Right renal pelvis (tissue), 4 donors: ENCODE results near the gene APBB3. TPM values are rescaled to one million over a fixed set of nuclear protein-coding genes. Genes with fewer than 3 reads are reported as not detected.
"Not testable (repeated sequence)": the region's sequence is repeated elsewhere in the genome, so short reads cannot be mapped to it uniquely, and the experiment has no call there.

Experiments used
- DNase-seq, 4 donors: peaks; one replicate each; pipeline ENCODE4 v3.0.0-alpha.2; 2013; ENCODE audit warnings: low read depth in 4 of 4, low spot score in 3 of 4, missing footprints in 1 of 4
- polyA plus RNA-seq, 4 donors: library from polyadenylated mRNA; unstranded; fragments of 120-200 nt; gene quantifications; one replicate each; pipeline ENCODE4 v1.2.1, GENCODE V29; 2013; ENCODE audit not compliant: insufficient read length in 4 of 4

The APBB3 gene, protein sequence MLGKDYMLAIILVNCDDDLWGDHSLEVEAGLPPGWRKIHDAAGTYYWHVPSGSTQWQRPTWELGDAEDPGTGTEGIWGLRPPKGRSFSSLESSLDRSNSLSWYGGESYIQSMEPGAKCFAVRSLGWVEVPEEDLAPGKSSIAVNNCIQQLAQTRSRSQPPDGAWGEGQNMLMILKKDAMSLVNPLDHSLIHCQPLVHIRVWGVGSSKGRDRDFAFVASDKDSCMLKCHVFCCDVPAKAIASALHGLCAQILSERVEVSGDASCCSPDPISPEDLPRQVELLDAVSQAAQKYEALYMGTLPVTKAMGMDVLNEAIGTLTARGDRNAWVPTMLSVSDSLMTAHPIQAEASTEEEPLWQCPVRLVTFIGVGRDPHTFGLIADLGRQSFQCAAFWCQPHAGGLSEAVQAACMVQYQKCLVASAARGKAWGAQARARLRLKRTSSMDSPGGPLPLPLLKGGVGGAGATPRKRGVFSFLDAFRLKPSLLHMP
- polyA plus RNA-seq = 10 to 100 TPM; 31.3 to 39.8 (median 33.9) TPM

DNA sequence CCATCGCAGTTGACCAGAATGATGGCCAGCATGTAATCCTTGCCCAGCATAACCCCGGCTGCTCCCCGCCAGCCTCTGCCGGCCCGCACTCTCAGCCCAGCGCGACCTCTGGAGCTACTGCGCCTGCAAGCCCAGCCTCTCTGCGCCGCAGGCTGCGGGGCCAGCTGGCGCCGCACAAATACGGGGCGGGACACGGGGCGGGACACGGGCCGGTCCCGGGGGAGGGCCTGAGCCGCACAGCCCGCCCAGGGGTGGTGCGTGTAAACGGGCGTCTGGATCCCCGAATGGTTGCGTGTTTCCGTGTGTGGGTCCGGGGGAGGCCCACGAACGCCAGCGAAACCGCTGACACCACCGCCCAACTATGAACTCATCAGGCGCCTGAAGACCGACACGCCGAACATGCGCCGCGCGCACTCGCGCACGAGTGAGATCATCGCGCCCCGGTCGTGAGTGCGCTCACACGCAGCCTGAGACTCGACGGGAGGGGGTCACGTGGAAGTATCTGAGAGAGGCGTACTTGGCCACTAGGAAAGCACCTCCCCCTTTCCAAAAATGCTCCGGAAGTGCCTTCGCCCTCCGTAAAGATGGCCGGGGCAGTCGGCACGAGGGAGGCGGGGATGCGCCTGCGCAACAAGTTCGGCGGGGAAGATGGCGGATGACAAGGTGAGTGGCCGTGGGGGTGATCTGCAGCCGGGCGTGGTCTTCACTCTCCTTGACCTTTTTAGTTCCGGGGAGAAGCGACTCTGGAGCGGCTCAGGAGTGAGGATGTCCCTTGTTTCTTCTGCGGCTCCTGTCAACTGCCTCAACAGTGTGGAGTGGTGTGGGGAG is at the start of gene APBB3, which contains the start of gene SLC35A4:
Gene APBB3, minus strand, starts transcription at position 403 of the 828 bp plus-strand sequence. Its CDS starts 353 bp downstream, at position 50.
Gene SLC35A4, plus strand, starts transcription at position 633 of the 828 bp plus-strand sequence. CDS start 2,342 bp downstream, outside the sequence.
- DNase-seq = peak; percentile 93 to 95 (median 94)

DNA sequence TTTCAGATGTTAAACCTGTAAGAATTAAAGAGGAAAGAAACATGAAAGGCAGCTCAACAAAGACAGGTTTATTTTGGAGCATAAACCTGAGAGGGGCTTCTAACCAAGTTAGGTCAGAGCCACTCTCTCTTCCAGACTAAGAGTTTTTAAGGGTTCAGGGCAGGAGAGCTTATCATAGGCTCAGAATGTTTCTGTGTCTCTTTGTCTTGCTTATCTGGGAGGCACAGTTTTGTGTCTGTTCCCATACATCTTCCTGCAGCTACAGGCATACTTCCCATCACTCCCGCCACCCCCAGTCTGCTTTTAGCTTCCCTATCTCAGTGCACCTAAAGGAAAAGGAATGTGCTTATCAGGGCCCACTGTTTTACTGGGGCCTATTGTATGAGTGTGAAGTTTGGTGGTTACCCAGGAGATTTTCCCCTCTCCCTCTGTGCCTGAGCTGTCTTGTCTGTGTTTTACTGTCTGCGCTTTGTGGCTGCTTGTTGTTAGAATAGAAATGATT is 46.7 kb upstream of the APBB3 start:
- DNase-seq = no peak

DNA sequence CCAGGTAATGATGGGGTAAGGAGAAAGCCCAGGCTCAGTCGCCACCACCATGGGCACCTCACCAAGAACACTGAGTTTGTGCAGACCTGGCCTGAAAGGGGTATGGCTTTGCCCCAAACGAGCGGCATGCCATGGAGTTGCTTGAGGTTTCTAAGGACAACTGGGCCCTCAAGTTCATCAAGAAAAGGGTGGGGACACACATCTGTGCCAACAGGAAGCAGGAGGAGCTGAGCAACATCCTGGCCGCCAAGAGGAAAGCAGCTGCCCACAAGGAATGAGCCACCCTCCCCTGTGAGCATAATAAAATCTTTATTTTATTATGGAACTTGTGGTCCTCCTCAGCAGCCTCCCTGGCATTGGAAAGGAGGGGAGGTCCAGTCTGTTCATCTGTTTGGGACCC is 44.7 kb upstream of the APBB3 start:
- no peak for DNase-seq

DNA sequence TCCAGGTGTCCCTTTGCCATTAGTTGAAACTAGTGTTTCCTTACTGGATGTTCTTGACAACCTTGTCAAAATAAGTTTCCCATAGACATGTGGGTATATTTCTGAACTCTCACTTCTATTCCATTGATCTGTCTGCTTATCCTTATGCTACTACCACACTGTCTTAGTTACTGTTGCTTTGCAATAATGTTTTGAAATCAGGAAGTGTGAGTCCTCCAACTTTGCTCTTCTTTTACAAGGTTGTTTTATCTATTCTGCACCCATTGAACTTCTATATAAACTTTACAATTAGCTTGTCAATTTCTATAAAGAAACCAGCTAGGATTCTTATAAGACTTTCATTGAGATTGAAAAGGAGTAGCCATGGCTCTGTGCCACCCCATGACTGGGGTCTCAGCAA is 44.3 kb upstream of the APBB3 start:
- no peak for DNase-seq

DNA sequence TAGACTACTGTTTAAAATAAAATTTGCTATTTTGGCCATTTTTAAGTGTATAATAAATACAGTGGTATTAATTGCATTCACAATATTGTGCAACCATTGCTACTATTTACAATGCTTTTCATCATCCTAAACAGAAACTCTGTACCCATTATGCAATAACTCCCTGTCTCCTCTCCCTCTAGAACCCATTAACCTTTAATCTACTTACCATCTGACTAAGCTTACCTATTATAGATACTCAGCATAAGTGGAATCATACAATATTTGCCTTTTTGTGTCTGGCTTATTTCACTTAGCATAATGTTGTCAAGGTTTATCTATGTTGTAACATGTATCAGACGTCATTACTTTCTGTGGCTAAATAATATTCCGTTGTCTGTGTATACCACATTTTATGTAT is 42.6 kb upstream of the APBB3 start:
- DNase-seq = no peak

DNA sequence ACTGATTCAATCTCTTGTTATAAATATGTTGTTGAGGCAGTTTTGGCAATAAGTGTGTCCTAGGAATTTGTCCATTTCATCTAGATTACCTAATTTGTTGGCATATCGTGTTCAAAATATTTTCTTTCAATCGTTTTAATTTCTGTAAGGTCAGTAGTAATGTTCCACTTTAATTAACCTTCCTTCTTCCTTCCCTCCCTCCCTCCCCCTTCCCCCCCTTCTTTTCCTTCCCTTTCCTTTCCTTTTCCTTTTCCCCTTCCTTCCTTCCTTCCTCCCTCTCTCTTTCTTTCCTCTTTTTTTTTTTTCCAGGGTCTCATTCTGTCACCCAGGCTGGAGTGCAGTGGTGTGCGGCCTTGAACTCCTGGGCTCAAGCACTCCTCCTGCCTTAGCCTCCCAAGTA is 41.5 kb upstream of the APBB3 start:
- DNase-seq = no peak

DNA sequence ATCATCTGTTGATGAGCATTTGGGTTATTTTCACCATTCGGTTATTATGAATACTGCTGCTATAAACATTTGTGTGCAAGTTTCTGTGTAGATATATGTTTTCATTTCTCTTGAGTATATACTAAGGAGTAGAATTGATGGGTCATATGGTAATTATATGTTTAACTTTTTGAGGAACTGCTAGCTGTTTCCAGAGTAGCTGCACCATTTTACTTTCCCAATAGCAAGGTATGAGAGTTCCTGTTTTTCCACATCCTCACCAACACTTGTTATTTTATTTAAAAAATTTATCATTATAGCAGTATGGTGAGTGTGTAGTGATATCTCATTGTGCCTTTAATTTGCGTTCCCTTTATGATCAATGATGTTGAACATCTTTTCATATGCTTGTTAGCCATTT is 39.3 kb upstream of the APBB3 start:
- no peak for DNase-seq

DNA sequence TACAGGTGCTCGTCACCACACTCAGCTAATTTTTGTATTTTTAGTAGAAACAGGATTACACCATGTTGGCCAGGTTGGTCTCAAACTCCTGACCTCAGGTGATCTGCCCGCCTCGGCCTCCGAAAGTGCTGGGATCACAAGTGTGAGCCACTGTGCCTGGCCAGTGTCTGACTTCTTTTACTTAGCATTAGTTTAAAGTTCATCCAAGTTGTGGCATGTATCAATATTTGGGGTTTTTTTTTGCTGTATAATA is 39.0 kb upstream of the APBB3 start:
- not testable (repeated sequence) for DNase-seq

DNA sequence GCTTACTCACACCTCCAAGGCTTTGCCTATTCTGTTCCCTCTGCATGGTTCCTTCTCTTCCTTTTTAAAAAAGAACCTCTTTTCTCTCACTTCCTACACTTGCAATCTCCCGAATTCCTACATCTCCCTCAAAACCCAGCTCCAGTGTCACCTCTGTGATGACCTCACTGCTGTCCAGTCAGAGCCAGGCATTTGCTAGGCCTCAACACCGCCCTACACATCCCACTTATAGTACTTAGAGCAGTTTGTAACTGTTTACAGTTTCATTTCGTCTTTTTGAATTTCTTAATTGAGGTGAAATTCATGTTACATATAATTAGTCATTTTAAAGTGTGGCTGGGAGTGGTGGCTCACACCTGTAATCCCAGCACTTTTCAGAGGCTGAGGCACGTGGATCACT is 37.7 kb upstream of the APBB3 start:
- no peak for DNase-seq

DNA sequence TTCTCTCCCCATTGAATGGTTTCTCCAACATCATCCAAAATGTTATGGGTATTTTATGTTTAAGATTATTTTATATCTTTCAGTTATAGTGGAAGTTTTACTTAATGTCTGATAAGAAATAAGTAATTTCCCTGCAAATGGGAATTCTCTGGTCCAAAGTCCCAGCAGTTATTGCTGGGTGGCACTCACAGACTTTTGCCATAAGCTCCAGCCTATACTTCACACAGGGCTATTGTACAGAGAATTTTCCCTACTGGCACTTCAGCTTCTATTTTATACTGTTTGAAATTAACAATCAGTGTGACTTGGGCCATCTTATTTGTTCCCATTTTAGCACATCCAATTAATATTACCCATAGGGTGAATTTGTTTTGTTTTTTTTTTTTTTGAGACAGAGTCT is 35.7 kb upstream of the APBB3 start:
- DNase-seq = no peak

DNA sequence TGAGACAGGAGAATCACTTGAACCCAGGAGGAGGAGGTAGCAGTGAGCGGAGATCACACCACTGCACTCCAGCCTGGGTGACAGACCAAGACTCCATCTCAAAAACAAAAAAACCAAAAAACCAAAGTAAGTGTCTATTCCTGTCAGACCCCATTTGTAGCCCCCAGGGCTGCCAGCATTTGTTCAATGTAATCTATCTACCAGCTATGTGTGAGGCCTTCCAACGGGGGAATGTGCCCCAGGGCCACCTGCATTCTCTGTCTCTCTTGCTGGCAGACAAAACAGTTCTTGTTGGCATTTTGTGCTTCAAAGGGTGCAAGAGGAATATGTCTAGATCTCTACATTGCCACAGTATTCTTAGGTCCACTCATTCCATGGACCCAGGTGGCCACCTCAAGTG is 34.4 kb upstream of the APBB3 start:
- no peak for DNase-seq

DNA sequence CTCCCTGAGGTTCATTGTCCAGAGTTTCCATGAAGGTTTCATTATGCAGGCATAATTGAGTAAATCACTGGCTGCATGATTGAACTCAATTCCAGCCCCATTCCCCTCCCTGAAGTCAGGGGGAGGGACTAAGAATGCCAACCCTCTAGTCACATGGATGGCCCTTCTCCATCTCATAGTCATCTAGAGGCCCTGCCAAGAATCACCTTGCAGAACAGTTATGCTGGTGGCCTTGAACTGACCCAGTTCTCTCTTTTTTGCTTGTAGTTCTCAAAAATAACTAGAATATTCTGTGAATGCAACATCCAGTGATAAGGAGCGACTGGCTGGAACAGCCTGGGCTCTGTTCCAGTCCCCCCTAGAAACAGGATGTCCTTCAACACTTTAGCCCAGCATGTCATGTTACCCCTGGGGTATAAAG is 31.9 kb upstream of the APBB3 start:
- DNase-seq = no peak

DNA sequence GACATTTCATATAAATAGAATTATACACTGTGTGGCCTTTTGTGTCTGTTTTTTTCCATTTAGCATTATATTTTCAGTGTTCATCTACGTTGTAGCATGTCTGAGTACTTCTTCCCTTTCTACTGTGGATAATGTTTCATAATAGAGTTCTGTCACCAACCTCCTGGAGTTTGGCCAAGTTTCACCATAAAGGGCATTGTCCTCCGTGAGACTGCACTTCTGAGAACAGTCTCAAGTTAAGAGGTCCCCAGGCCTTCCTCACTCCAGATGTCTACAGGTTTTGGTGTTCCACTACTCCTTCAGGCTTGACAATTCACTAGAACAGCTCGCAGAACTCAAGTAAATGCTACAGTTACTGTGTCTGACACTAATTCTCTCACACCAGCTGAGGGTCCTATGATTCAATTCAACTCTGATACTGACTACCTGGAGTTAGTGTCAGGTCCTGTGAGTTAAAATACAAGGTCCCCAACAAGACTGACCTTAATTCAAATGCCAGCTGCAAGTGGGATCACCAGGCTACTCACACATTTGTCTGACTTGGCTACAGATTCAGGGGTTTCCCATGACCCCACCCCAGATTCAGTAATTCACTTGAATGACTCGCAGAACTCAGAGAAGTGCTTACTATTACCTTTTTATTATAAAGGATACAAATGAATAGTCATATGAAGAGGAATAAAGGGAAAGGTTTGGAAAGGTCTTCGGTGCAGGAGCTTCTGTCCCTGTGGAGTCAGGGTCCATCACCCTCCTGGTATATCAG is 31.3 kb upstream of the APBB3 start:
- DNase-seq = no peak

DNA sequence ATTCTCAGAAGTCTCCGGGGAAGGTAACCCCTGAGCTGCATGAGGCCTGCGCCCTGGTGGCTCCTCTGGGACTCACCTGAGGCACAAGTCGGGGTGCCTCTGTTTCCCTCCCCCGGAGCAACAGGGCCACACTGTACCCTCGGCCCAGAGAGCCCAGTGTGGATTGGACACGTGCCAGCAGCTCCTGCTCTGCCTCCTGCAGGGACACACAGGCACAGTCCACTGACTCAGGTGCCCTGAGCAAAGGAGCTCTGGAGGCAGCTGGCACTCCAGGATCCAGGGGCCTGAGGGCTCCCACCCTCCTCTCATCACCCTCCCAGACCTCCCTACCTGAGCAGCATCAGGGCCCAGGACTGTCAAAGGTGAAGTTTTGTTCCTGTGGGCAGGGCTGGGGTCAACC is 29.8 kb upstream of the APBB3 start:
- no peak for DNase-seq

DNA sequence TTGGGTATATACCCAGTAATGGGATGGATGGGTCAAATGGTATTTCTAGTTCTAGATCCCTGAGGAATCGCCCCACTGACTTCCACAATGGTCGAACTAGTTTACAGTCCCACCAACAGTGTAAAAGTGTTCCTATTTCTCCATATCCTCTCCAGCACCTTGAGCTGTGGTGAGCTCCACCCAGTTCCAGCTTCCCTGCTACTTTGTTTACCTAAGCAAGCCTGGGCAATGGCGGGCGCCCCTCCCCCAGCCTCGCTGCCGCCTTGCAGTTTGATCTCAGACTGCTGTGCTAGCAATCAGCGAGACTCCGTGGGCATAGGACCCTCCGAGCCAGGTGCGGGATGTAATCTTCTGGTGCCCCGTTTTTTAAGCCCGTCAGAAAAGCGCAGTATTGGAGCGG is 28.7 kb upstream of the APBB3 start:
- DNase-seq = not testable (repeated sequence)

DNA sequence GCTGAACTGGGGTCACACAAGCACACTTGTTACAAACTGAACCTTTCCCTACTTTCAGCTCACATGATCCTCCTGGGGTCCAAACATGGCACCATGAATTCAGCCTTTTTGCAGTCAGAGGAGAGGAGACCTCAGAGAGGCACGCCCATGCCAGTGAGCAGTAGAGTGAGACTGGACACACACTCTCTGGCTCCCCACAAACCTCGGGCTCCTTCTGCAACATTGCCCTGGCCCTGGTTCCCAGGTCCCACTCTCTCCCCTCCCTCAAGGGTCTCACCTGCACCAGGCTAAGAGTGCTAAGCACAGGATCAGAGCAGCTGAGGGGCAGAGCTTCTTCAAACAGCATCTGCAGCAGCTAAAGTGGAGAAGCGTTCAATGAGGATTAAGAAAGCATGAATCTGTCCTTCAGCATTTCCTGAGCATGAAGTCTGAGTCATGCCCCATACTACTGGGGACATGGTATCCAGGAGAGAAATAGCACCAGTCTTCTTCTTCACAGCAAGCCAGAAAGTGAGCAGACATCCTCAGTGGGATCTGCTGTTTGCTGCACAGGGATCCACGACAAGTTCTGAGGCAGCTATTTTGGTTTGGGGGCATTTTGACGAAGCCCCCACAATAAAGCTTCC is 27.5 kb upstream of the APBB3 start:
- DNase-seq = no peak

DNA sequence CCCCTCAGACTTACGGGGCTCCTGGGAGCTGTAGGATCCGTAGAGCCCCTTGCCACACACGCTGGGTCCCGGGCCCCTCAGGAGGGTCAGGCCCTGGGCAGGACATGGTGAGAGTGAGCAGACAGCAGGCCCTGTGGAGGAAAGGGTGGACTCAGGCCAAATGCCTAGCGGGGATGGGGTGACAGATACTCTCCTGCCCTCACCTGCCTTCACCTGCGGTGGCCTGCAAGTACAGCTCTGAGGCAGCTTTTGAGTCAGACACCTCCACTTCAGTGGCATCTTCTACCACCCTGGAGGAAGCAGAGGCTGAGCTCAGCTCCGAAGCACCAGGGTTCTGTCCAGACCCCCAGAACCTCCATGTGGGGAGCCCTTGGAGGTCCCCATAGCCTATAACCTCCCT is 26.5 kb upstream of the APBB3 start:
- DNase-seq = no peak

DNA sequence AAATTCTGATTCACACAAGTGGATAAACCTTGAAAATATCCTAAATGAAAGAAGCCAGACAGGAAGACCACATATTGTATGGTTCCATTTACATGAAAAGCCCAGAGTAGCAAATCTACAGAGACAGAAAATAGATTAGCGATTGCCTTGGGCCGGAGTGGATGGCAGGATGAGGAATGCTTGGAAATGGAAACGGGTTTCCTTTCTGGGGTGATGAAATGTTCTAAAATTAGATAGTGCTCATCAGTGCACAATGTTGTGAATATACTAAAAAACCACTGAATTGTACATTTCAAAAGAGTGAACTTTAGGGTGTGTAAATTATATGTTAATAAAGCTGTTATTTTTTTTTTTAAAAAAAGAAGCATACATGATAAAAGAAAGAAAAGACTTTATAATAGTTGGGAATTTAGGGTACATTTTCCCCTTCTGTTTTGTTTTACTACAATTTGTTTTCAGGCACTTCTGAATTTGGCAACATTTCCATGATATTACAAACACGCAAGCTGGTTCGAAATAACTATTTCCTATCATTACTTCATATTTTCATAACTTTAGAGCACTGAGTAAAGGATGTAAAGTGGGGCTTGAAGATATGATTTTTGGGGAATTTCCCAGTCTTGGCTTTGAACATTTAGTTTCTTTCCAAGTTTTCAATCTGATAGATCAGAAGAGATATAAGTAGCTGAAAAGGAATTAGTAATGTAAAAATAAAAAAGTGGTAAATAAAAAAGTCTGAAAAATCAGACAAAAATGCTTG is 24.1 kb upstream of the APBB3 start:
- DNase-seq = no peak

DNA sequence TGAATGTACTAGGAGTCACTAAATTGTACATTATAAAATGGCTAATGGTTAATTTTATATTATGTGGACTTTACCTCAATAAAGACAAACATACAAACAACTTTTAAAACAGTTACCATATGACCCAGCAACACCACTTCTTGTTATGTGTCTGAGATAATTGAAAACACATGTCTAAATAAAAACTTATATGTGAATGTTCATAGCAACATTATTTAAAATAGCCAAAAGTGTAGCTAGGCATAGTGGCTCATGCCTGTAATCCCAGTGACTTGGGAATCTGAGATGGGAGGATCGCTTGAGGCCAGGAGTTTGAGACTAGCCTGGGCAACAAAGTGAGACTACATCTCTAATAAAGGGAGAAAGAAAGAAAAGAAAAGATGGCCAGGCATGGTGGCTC is 23.1 kb upstream of the APBB3 start:
- no peak for DNase-seq
